ENCODE data around the gene KAT5. TPM values are rescaled to one million over a fixed set of nuclear protein-coding genes. Genes with fewer than 3 reads are reported as not detected.
"Not testable (repeated sequence)": the region's sequence is repeated elsewhere in the genome, so short reads cannot be mapped to it uniquely, and the experiment has no call there.

The KAT5 gene
- total RNA-seq, 4 donors from 2014 or later: 40.0 to 69.4 (median 50.0) TPM

DNA sequence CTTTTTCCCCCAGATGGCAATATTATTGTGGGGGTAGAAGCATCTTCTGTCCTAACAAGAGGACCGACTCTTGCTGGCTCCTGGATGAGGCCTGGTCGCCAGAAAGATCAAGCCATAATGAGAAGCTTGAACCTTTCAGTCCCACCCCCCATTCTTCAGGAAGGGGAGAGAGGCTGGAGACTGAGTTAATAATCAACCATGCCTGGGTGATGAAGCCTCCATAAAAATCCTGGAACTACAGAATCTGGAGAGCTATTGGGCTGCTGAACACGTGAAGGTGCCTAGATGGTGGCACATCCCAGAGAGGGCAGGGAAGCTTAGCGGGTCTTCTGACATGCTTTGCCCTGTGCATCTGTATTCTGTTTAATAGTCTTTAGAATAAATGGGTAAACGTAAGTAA lies 52.4 kb downstream of the KAT5 start:
- DNase-seq (no peak), ATAC-seq (no peak)
- Histone ChIP-seq H3K4me3 (no peak overlapping the region), H3K27me3 (peaks cover 0 to 3% (median 0%) of the 10 kb centered on the region in 3 donors), H3K36me3 (no peaks in the 10 kb centered on the region), H3K9me3 (no peaks in the 10 kb centered on the region), H3K27ac (no peak overlapping the region), H3K4me1 (no peaks in the 10 kb centered on the region)
- intact Hi-C loops (cut with DNase I; ENCODE audit: low total_unique reads) (no loop called here), in situ Hi-C loops (cut with MboI; ENCODE audit: low sequenced_read_pairs in 4 of 4) (no loop called here)
- no peak for TF ChIP-seq CTCF (IDR thresholded peaks at IDR 0.05 in 4 of 5, conservative IDR thresholded peaks at IDR 0.05 in 1 of 5)
- no peak for TF ChIP-seq POLR2A (IDR thresholded peaks at IDR 0.05)

DNA sequence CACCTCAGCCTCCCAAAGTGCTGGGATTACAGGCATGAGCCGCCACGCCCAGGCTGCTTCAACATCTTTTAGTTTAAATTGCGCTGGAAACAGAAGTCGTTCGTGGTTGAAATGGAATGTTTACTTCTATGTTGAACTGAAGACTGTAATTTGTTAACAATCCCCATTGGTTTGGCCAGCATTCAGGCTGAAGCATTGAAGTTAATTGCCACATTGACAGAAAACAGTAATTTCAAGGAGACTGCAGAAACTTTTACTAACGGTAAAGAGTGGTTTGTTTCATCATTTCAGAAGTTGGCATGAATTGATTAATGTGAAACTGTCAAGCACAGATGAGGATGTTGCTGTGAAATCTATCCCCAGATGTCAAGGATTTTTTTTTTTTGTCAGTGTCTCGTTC lies 54.5 kb downstream of the KAT5 start:
- Histone ChIP-seq H3K27ac (no peak overlapping the region), H3K4me3 (no peak overlapping the region), H3K27me3 (no peaks in the 10 kb centered on the region), H3K4me1 (peaks cover 0 to 4% of the 10 kb centered on the region in 2 donors), H3K36me3 (no peaks in the 10 kb centered on the region), H3K9me3 (no peaks in the 10 kb centered on the region)
- intact Hi-C loops (cut with DNase I; ENCODE audit: low total_unique reads) (no loop called here), in situ Hi-C loops (cut with MboI; ENCODE audit: low sequenced_read_pairs in 4 of 4) (no loop called here)
- no peak for DNase-seq
- TF ChIP-seq POLR2A (IDR thresholded peaks at IDR 0.05) (no peak), CTCF (IDR thresholded peaks at IDR 0.05 in 4 of 5, conservative IDR thresholded peaks at IDR 0.05 in 1 of 5) (no peak)
- ATAC-seq: no peak

DNA sequence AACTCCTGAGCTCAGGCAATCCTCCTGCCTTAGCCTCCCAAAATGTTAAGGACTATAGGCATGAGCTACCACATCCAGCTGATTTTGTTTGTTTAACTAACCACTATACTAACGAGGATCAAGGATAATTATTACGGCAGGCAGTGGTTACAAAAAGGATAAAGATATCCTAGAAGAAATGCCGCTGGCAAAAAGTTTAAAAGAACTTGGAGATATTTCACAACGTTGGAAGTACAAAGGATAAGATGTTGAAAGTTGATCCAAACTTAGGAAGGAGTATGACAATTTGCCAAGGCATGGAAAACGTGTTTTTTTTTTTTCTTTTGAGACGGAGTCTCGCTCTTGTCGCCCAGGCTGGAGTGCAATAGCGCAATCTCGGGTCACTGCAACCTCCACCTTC lies 55.4 kb downstream of the KAT5 start:
- DNase-seq (no peak), ATAC-seq (no peak)
- intact Hi-C loops (cut with DNase I; ENCODE audit: low total_unique reads) (no loop called here), in situ Hi-C loops (cut with MboI; ENCODE audit: low sequenced_read_pairs in 4 of 4) (no loop called here)
- no peak for TF ChIP-seq CTCF (IDR thresholded peaks at IDR 0.05 in 4 of 5, conservative IDR thresholded peaks at IDR 0.05 in 1 of 5)
- H3K9me3 ChIP-seq: no peaks in the 10 kb centered on the region
- H3K27ac ChIP-seq: no peak overlapping the region
- H3K27me3 ChIP-seq: no peaks in the 10 kb centered on the region
- no peak overlapping the region for H3K4me3 ChIP-seq
- H3K36me3 ChIP-seq: no peaks in the 10 kb centered on the region
- H3K4me1 ChIP-seq: peaks cover 0 to 4% of the 10 kb centered on the region in 2 donors

DNA sequence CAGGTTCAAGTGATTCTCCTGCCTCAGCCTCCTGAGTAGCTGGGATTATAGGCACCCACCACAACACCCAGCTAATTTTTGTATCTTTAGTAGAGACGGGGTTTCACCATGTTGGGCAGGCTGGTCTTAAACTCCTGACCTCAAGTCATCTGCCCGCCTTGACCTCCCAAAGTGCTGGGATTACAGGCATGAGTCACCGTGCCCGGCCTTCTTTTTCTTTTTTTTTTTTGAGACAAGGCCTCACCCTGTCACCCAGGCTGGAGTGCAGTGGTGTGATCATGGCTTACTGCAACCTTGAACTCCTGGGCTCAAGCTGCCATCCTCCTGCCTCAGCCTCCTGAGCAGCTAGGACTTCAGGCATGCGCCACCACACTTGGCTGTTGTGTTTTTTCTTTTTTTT lies 55.8 kb downstream of the KAT5 start:
- in situ Hi-C loops (cut with MboI; ENCODE audit: low sequenced_read_pairs in 4 of 4); H3K36me3 ChIP-seq; H3K27ac ChIP-seq; H3K4me1 ChIP-seq; intact Hi-C loops (cut with DNase I; ENCODE audit: low total_unique reads); H3K9me3 ChIP-seq; H3K27me3 ChIP-seq; ATAC-seq; DNase-seq; H3K4me3 ChIP-seq: not testable (repeated sequence)

Other genes starting within 250 kb of the KAT5 start
- gene MALAT1, start 213.2 kb upstream of the KAT5 start, total RNA-seq: 1,000 to 10,000 TPM in 3 of 4 donors, 100 to 1,000 TPM in 1; 874 to 6,745 (median 1,938) TPM
- gene SCYL1, start 187.2 kb upstream of the KAT5 start, total RNA-seq: 100 to 1,000 TPM; 120 to 162 (median 133) TPM
- 10 to 100 TPM; 18.5 to 56.6 (median 35.6) TPM for gene LTBP3, start 153.9 kb upstream of the KAT5 start, total RNA-seq
- gene ZNRD2, start 141.8 kb upstream of the KAT5 start, total RNA-seq: 10 to 100 TPM; 54.7 to 99.4 (median 75.3) TPM
- gene FAM89B, start 139.7 kb upstream of the KAT5 start, total RNA-seq: 100 to 1,000 TPM in 3 of 4 donors, 10 to 100 TPM in 1; 86.6 to 154 (median 119) TPM
- gene EHBP1L1, start 136.2 kb upstream of the KAT5 start, total RNA-seq: 100 to 1,000 TPM; 191 to 374 (median 250) TPM
- gene KCNK7, start 116.5 kb upstream of the KAT5 start, total RNA-seq: 10 to 100 TPM in 1 of 4 donors, under 1 TPM in 1, not detected in 2; 0.39 to 18.6 TPM
- 10 to 100 TPM in 3 of 4 donors, 1 to 10 TPM in 1; 10.0 to 13.8 (median 11.1) TPM for gene MAP3K11, start 98.0 kb upstream of the KAT5 start, total RNA-seq
- 10 to 100 TPM in 3 of 4 donors, 1 to 10 TPM in 1; 7.6 to 15.6 (median 13.1) TPM for gene PCNX3, start 96.5 kb upstream of the KAT5 start, total RNA-seq
- gene SIPA1, start 74.2 kb upstream of the KAT5 start, total RNA-seq: 10 to 100 TPM in 2 of 4 donors, 1 to 10 TPM in 2; 6.7 to 10.9 (median 10.0) TPM
- gene RELA, start 49.3 kb upstream of the KAT5 start, total RNA-seq: 10 to 100 TPM; 39.7 to 68.3 (median 56.3) TPM
- gene RNASEH2C, start 8.5 kb downstream of the KAT5 start, total RNA-seq: 100 to 1,000 TPM in 1 of 4 donors, 10 to 100 TPM in 3; 36.5 to 101 (median 62.4) TPM
- 10 to 100 TPM; 20.3 to 42.5 (median 29.7) TPM for gene AP5B1, start 68.7 kb downstream of the KAT5 start, total RNA-seq
- gene OVOL1, start 74.8 kb downstream of the KAT5 start, total RNA-seq: under 1 TPM in 1 of 4 donors, not detected in 3; 0.15 TPM
- gene SNX32, start 121.7 kb downstream of the KAT5 start, total RNA-seq: under 1 TPM in 1 of 4 donors, not detected in 3; 0.11 TPM
- 100 to 1,000 TPM; 153 to 371 (median 251) TPM for gene CFL1, start 145.9 kb downstream of the KAT5 start, total RNA-seq
- gene MUS81, start 148.2 kb downstream of the KAT5 start, total RNA-seq: 10 to 100 TPM; 26.4 to 44.9 (median 34.8) TPM
- gene EFEMP2, start 160.5 kb downstream of the KAT5 start, total RNA-seq: 10 to 100 TPM; 20.6 to 24.1 (median 22.9) TPM
- gene CTSW, start 167.6 kb downstream of the KAT5 start, total RNA-seq: under 1 TPM in 3 of 4 donors, not detected in 1; 0.20 to 0.49 (median 0.32) TPM
- 10 to 100 TPM; 39.6 to 79.3 (median 53.0) TPM for gene FIBP, start 176.2 kb downstream of the KAT5 start, total RNA-seq
- 10 to 100 TPM; 25.4 to 81.3 (median 42.4) TPM for gene CCDC85B, start 178.4 kb downstream of the KAT5 start, total RNA-seq
- 1 to 10 TPM in 3 of 4 donors, under 1 TPM in 1; 0.36 to 9.3 (median 5.2) TPM for gene FOSL1, start 188.1 kb downstream of the KAT5 start, total RNA-seq
- gene C11orf68, start 206.8 kb downstream of the KAT5 start, total RNA-seq: 10 to 100 TPM; 20.8 to 30.7 (median 23.9) TPM
- gene DRAP1, start 207.2 kb downstream of the KAT5 start, total RNA-seq: 100 to 1,000 TPM in 3 of 4 donors, 10 to 100 TPM in 1; 96.7 to 146 (median 110) TPM
- not detected for gene TSGA10IP, start 233.2 kb downstream of the KAT5 start, total RNA-seq
- gene SART1, start 249.5 kb downstream of the KAT5 start, total RNA-seq: 10 to 100 TPM; 12.0 to 55.2 (median 33.3) TPM